Left renal pelvis (tissue), 4 donors: ENCODE results near the gene C6orf120. TPM values are rescaled to one million over a fixed set of nuclear protein-coding genes. Genes with fewer than 3 reads are reported as not detected.

Experiments
- DNase-seq, 4 donors: peaks; one replicate each; pipeline ENCODE4 v3.0.0-alpha.2; 2013; ENCODE audit warnings: low read depth in 4 of 4, low spot score in 3 of 4
- polyA plus RNA-seq, 4 donors: library from polyadenylated mRNA; unstranded; fragments of 120-200 nt; gene quantifications; one replicate each; pipeline ENCODE4 v1.2.1, GENCODE V29; 2013; ENCODE audit not compliant: insufficient read length in 4 of 4

C6orf120 gene
- 10 to 100 TPM; 37.7 to 51.2 (median 43.0) TPM for polyA plus RNA-seq

GRCh38 chr6:169701954-169702839, at the start of gene C6orf120, which contains the start of gene WDR27:
Gene C6orf120, plus strand, starts transcription at chr6:169702126. Its CDS starts 334 bp downstream, at chr6:169702460.
Gene WDR27, minus strand, starts transcription at chr6:169702029. Its CDS starts 13,024 bp downstream, at chr6:169689005.
- peak; percentile 88 to 94 (median 88) for DNase-seq

- DNase-seq: no peak
Measured at GRCh38 chr6:169652896-169653295, 49.0 kb upstream of the C6orf120 start.

- DNase-seq: no peak
Measured at GRCh38 chr6:169653691-169654090, 48.2 kb upstream of the C6orf120 start.

- peak in 3 of 4 donors; percentile 38 to 56 (median 41) for DNase-seq
Measured at GRCh38 chr6:169654598-169655391, 47.1 kb upstream of the C6orf120 start.

- no peak for DNase-seq
Measured at GRCh38 chr6:169656546-169657283, 45.2 kb upstream of the C6orf120 start.

- DNase-seq: no peak
Measured at GRCh38 chr6:169657284-169657610, 44.7 kb upstream of the C6orf120 start.

GRCh38 chr6:169659820-169660610, 41.9 kb upstream of the C6orf120 start:
- no peak for DNase-seq

GRCh38 chr6:169660751-169661390, 41.1 kb upstream of the C6orf120 start:
- no peak for DNase-seq

GRCh38 chr6:169661391-169661756, 40.6 kb upstream of the C6orf120 start:
- DNase-seq: no peak

- DNase-seq: no peak
Measured at GRCh38 chr6:169663468-169663867, 38.5 kb upstream of the C6orf120 start.

GRCh38 chr6:169664227-169664626, 37.7 kb upstream of the C6orf120 start:
- no peak for DNase-seq

GRCh38 chr6:169665289-169665688, 36.6 kb upstream of the C6orf120 start:
- DNase-seq: no peak

GRCh38 chr6:169666441-169666840, 35.5 kb upstream of the C6orf120 start:
- no peak for DNase-seq

GRCh38 chr6:169667716-169668115, 34.2 kb upstream of the C6orf120 start:
- no peak for DNase-seq

GRCh38 chr6:169668203-169668847, 33.6 kb upstream of the C6orf120 start:
- no peak for DNase-seq

- DNase-seq: no peak
Measured at GRCh38 chr6:169669147-169669546, 32.8 kb upstream of the C6orf120 start.

GRCh38 chr6:169669889-169670288, 32.0 kb upstream of the C6orf120 start:
- DNase-seq: no peak

GRCh38 chr6:169671563-169671962, 30.4 kb upstream of the C6orf120 start:
- no peak for DNase-seq

GRCh38 chr6:169675011-169675410, 26.9 kb upstream of the C6orf120 start:
- no peak for DNase-seq
